A549 (cell line): ENCODE data around the gene PLEKHA5.

Experiments
- BHLHE40 ChIP-seq: IDR thresholded peaks from 2 replicates; pipeline ENCODE4 v1.6.1; 2012; ENCODE audit warnings: low read depth, low read length, inconsistent platforms
- CTCF ChIP-seq: fragments of >200 bp; sonication (Bioruptor Twin); formaldehyde crosslinking; IDR thresholded peaks from 3 replicates; pipeline ENCODE4 v1.5.1; 2016

GRCh38 chr12:19194963-19195362 lies 65.4 kb downstream of the PLEKHA5 start:
- TF ChIP-seq CTCF (no peak), BHLHE40 (no peak)
